CD8-positive, alpha-beta memory T cell (primary cell): ENCODE measurements around the gene PHC2. TPM values are rescaled to one million over a fixed set of nuclear protein-coding genes. Genes with fewer than 3 reads are reported as not detected.

Source experiments
- polyA plus RNA-seq: library from polyadenylated mRNA; unstranded; fragments of 300-500 nt; fragmentation: Illumina TruSeq; gene quantifications from one replicate; pipeline ENCODE4 v1.2.3, GENCODE V29; 2021
- total RNA-seq, 2 experiments: library from RNA; stranded (reverse); gene quantifications; one replicate each; pipeline ENCODE4 v1.2.3, GENCODE V29; 2021

Gene PHC2
- total and polyA plus RNA-seq, 3 experiments from 2014 or later: 25.5 to 34.2 (median 25.8) TPM

Other genes with a start within 250 kb of the PHC2 start
- 1 to 10 TPM; 5.0 to 5.5 TPM for gene TRIM62, start 249.1 kb downstream of the PHC2 start, total RNA-seq
- gene TRIM62, start 249.1 kb downstream of the PHC2 start, polyA plus RNA-seq: 7.0 TPM
- 1 to 10 TPM; 8.5 to 9.9 TPM for gene ZNF362, start 174.6 kb downstream of the PHC2 start, total RNA-seq
- 26.4 TPM for gene ZNF362, start 174.6 kb downstream of the PHC2 start, polyA plus RNA-seq
- gene A3GALT2, start 110.0 kb downstream of the PHC2 start, total RNA-seq: not detected
- gene A3GALT2, start 110.0 kb downstream of the PHC2 start, polyA plus RNA-seq: not detected
- gene ZSCAN20, start 41.5 kb upstream of the PHC2 start, total RNA-seq: 1 to 10 TPM; 3.3 to 3.6 TPM
- gene ZSCAN20, start 41.5 kb upstream of the PHC2 start, polyA plus RNA-seq: 1.4 TPM